ENCODE results near the gene GMPPB. TPM values are rescaled to one million over a fixed set of nuclear protein-coding genes. Genes with fewer than 3 reads are reported as not detected.

Gene GMPPB
- total and polyA plus RNA-seq, 11 donors = 7.6 to 53.7 (median 13.7) TPM

GRCh38 chr3:49705390-49705960, 18.3 kb downstream of the GMPPB start:
- DNase-seq = no peak
- intact Hi-C loops (cut with DNase I) = loop anchor here in 5 of 10 donors (2.0 to 10.0 kb wide), 7 partner anchors 132 to 209 kb away; partner anchors contain the start of gene MST1R (in 1 of the 5)
- TF ChIP-seq, protein P1, sequence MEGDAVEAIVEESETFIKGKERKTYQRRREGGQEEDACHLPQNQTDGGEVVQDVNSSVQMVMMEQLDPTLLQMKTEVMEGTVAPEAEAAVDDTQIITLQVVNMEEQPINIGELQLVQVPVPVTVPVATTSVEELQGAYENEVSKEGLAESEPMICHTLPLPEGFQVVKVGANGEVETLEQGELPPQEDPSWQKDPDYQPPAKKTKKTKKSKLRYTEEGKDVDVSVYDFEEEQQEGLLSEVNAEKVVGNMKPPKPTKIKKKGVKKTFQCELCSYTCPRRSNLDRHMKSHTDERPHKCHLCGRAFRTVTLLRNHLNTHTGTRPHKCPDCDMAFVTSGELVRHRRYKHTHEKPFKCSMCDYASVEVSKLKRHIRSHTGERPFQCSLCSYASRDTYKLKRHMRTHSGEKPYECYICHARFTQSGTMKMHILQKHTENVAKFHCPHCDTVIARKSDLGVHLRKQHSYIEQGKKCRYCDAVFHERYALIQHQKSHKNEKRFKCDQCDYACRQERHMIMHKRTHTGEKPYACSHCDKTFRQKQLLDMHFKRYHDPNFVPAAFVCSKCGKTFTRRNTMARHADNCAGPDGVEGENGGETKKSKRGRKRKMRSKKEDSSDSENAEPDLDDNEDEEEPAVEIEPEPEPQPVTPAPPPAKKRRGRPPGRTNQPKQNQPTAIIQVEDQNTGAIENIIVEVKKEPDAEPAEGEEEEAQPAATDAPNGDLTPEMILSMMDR (IDR thresholded peaks at IDR 0.05) = no peak
- no peak for TF ChIP-seq POLR2A (IDR thresholded peaks at IDR 0.05)
- no peak overlapping the region for H3K27ac ChIP-seq
- peaks cover 0 to 4% (median 0%) of the 10 kb centered on the region in 12 donors for H3K4me1 ChIP-seq
- no peaks in the 10 kb centered on the region for H3K9me3 ChIP-seq
- no peaks in the 10 kb centered on the region for H3K27me3 ChIP-seq
- no peak overlapping the region for H3K4me3 ChIP-seq
- H3K36me3 ChIP-seq = peaks cover 0 to 71% (median 48%) of the 10 kb centered on the region in 9 donors
- WGBS, 4 donors = 94 to 95% (median 94%) methylated on average over 15 to 17 of the region's 17 CpGs
- ATAC-seq = no peak

DNA sequence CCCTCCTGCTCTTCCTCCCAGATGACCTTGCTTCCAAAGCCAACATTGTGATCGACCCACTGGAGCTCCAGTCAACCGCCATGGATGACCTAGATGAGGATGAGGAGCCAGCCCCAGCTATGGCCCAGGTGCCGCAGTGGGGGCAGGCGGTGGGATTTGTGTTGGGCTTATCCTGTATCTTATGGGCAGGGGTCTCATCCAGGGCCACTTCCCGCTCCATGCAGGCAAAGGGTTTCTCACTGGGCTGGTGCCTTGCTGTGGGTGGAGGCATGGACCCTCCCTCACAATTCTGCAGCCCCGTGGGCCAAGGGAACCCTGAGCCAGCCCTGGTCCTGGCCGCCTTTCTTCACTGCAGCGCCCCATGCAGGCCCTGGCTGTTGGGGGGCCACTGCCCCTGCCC, 19.1 kb downstream of the GMPPB start:
- Histone ChIP-seq H3K4me1 (peaks cover 0 to 10% (median 0%) of the 10 kb centered on the region in 12 donors), H3K27ac (no peak overlapping the region), H3K27me3 (no peaks in the 10 kb centered on the region), H3K36me3 (peaks cover 0 to 79% (median 51%) of the 10 kb centered on the region in 9 donors), H3K4me3 (no peak overlapping the region), H3K9me3 (no peaks in the 10 kb centered on the region)
- no peak for ATAC-seq
- DNase-seq = no peak
- intact Hi-C loops (cut with DNase I) = loop anchor here in 7 of 10 donors (2.0 to 10.0 kb wide), 9 partner anchors 133 to 210 kb away; partner anchors contain the start of gene MST1R (in 2 of the 7)
- 94 to 97% (median 96%) methylated on average over 5 to 8 of the region's 8 CpGs for WGBS, 4 donors
- TF ChIP-seq POLR2A (IDR thresholded peaks at IDR 0.05) = no peak
- TF ChIP-seq, protein P1 (IDR thresholded peaks at IDR 0.05) = no peak

- ATAC-seq = no peak
- intact Hi-C loops (cut with DNase I) = loop anchor here in 7 of 10 donors (2.0 to 10.0 kb wide), 10 partner anchors 133 to 211 kb away; partner anchors contain the start of gene MST1R (in 2 of the 7)
- H3K9me3 ChIP-seq = no peaks in the 10 kb centered on the region
- no peak for DNase-seq
- no peak overlapping the region for H3K27ac ChIP-seq
- H3K4me1 ChIP-seq = peaks cover 0 to 16% (median 2%) of the 10 kb centered on the region in 12 donors
- H3K4me3 ChIP-seq = no peak overlapping the region
- no peak for TF ChIP-seq POLR2A (IDR thresholded peaks at IDR 0.05)
- TF ChIP-seq, protein P1 (IDR thresholded peaks at IDR 0.05) = no peak
- H3K27me3 ChIP-seq = no peaks in the 10 kb centered on the region
- 88 to 91% (median 89%) methylated on average over 7 of the region's 7 CpGs for WGBS, 4 donors
- peaks cover 0 to 85% (median 55%) of the 10 kb centered on the region in 9 donors for H3K36me3 ChIP-seq
Measured at GRCh38 chr3:49703956-49704355, 19.8 kb downstream of the GMPPB start.

DNA sequence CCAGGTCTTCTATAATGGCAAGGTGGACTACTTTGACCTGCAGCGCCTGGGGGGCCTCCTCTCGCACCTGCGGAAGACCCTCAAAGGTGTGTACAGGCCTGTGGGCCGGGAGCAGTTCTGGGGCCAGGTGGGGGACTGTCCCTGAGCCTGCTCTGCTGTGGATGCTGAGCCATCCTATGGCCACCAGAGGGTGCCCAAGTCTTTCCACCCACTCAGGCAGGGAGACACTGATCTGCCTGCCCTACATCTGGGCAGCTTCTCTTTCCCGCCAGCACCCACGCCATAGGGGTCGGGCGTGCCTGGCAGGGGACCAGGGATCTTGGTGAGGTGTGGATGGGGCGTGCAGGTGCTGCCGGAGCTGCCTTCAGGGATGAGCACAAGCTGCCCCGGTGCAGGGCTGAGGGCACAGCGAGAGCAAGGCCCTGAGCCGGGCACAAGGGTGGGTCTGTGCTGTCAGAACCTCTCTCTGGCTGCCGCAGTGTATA, 20.3 kb downstream of the GMPPB start:
- intact Hi-C loops (cut with DNase I) = loop anchor here in 5 of 10 donors (2.0 to 10.0 kb wide), 8 partner anchors 134 to 211 kb away; partner anchors contain the start of gene MST1R (in 2 of the 5)
- WGBS, 4 donors = 58 to 79% (median 62%) methylated on average over 7 to 14 of the region's 14 CpGs

More for the DNA sequence above, 20.3 kb downstream of the GMPPB start:
- Histone ChIP-seq H3K27me3 (no peaks in the 10 kb centered on the region), H3K36me3 (peaks cover 0 to 88% (median 59%) of the 10 kb centered on the region in 9 donors), H3K9me3 (no peaks in the 10 kb centered on the region), H3K4me1 (peaks cover 0 to 21% (median 4%) of the 10 kb centered on the region in 12 donors), H3K27ac (no peak overlapping the region), H3K4me3 (no peak overlapping the region)
- TF ChIP-seq, protein P1 (IDR thresholded peaks at IDR 0.05) = peak; percentile 59 to 80 (median 74)
- no peak for TF ChIP-seq POLR2A (IDR thresholded peaks at IDR 0.05)
- DNase-seq (peak in 3 of 5 donors; percentile 56 to 64 (median 56)), ATAC-seq (peak; percentile 34 to 78 (median 64))

All from heart left ventricle (tissue), 16 donors.